HepG2 (cell line): ENCODE measurements around the gene SP9. TPM values are rescaled to one million over a fixed set of nuclear protein-coding genes. Genes with fewer than 3 reads are reported as not detected.

Experiments
- DNMT1 ChIP-seq: sonication (generic); formaldehyde crosslinking; IDR thresholded peaks from 2 replicates; pipeline ENCODE4 v1.5.1; 2020; ENCODE audit warnings: mild to moderate bottlenecking, missing genetic modification reagents
- GTF2F1 ChIP-seq: fragments of 150-350 bp; IDR thresholded peaks from 2 replicates; pipeline ENCODE4 v1.6.1; 2014; ENCODE audit warnings: low read length
- HOXA3 ChIP-seq: sonication (generic); formaldehyde crosslinking; IDR thresholded peaks from 2 replicates; pipeline ENCODE4 v1.5.0; 2020; ENCODE audit warnings: missing genetic modification reagents
- KDM2A ChIP-seq: sonication (generic); formaldehyde crosslinking; IDR thresholded peaks from 2 replicates; pipeline ENCODE4 v1.4.0; 2020; ENCODE audit warnings: low read depth, missing genetic modification reagents, borderline replicate concordance
- MEIS1 ChIP-seq: sonication (generic); formaldehyde crosslinking; IDR thresholded peaks from 2 replicates; pipeline ENCODE4 v1.9.0; 2021; ENCODE audit warnings: mild to moderate bottlenecking, missing genetic modification reagents, moderate library complexity, borderline replicate concordance
- MYNN ChIP-seq: sonication (generic); formaldehyde crosslinking; IDR thresholded peaks from 2 replicates; pipeline ENCODE4 v1.4.0; 2020; ENCODE audit warnings: mild to moderate bottlenecking, low read depth, missing genetic modification reagents
- PAF1 ChIP-seq: IDR thresholded peaks from 2 replicates; pipeline ENCODE4 v1.6.1; 2016; ENCODE audit warnings: missing genetic modification reagents, missing compliant biosample characterization
- PAWR ChIP-seq: sonication (generic); formaldehyde crosslinking; IDR thresholded peaks from 2 replicates; pipeline ENCODE4 v1.4.0; 2020; ENCODE audit warnings: missing genetic modification reagents, mild to moderate bottlenecking, borderline replicate concordance
- SOX6 ChIP-seq, 2 experiments: fragments of 450-650 bp in 1 of 2; sonication (generic) in 1 of 2; formaldehyde crosslinking in 1 of 2; IDR thresholded peaks; 2 replicates each; pipeline versions ENCODE4 v1.4.0 to v1.6.1; 2017 to 2020; ENCODE audit warnings: antibody characterized with exemption in 1 of 2, mild to moderate bottlenecking in 1 of 2, missing genetic modification reagents in 1 of 2
- TOPORS ChIP-seq: sonication (generic); formaldehyde crosslinking; IDR thresholded peaks from 2 replicates; pipeline ENCODE4 v1.8.0; 2023; ENCODE audit warnings: mild to moderate bottlenecking, missing genetic modification reagents
- ZBTB20 ChIP-seq: sonication (generic); formaldehyde crosslinking; IDR thresholded peaks from 2 replicates; pipeline ENCODE4 v1.8.1; 2023; ENCODE audit warnings: missing genetic modification reagents, low read depth, mild to moderate bottlenecking, borderline replicate concordance
- ZFY ChIP-seq: sonication (generic); formaldehyde crosslinking; IDR thresholded peaks from 2 replicates; pipeline ENCODE4 v1.4.0; 2020; ENCODE audit warnings: missing genetic modification reagents
- ZNF329 ChIP-seq: sonication (generic); formaldehyde crosslinking; IDR thresholded peaks from 2 replicates; pipeline ENCODE4 v1.9.0; 2021; ENCODE audit warnings: low read depth, mild to moderate bottlenecking, missing genetic modification reagents
- ZNF335 ChIP-seq: sonication (generic); formaldehyde crosslinking; IDR thresholded peaks from 2 replicates; pipeline ENCODE4 v1.4.0; 2020; ENCODE audit warnings: missing genetic modification reagents
- ZNF337 ChIP-seq: sonication (generic); formaldehyde crosslinking; IDR thresholded peaks from 2 replicates; pipeline ENCODE4 v1.5.1; 2020; ENCODE audit warnings: missing genetic modification reagents, low read depth, mild to moderate bottlenecking, borderline replicate concordance
- ZNF383 ChIP-seq: sonication (generic); formaldehyde crosslinking; IDR thresholded peaks from 2 replicates; pipeline ENCODE4 v1.4.0; 2020; ENCODE audit warnings: missing genetic modification reagents, mild to moderate bottlenecking, borderline replicate concordance
- ZNF550 ChIP-seq: sonication (generic); formaldehyde crosslinking; IDR thresholded peaks from 2 replicates; pipeline ENCODE4 v1.4.0; 2020; ENCODE audit warnings: mild to moderate bottlenecking, missing genetic modification reagents, borderline replicate concordance
- ZNF749 ChIP-seq: sonication (generic); formaldehyde crosslinking; IDR thresholded peaks from 2 replicates; pipeline ENCODE4 v1.8.0; 2022; ENCODE audit warnings: mild to moderate bottlenecking, missing genetic modification reagents, moderate library complexity, borderline replicate concordance
- ZNF891 ChIP-seq: sonication (generic); formaldehyde crosslinking; IDR thresholded peaks from 2 replicates; pipeline ENCODE4 v1.5.0; 2020; ENCODE audit warnings: mild to moderate bottlenecking, missing genetic modification reagents
- polyA plus RNA-seq, 8 experiments: library from polyadenylated mRNA; depleted of rRNA in 3 of 8; stranded (reverse) in 7 of 8; unstranded in 1 of 8; fragments of >200 nt; fragmentation: Illumina TruSeq in 4 of 8; extraction: Trizol in 4 of 8; gene quantifications; 2 replicates each; pipeline versions ENCODE4 v1.2.1 to v1.2.3, GENCODE V29; 2011 to 2016; ENCODE audit warnings: low read depth in 4 of 8, missing spikeins in 1 of 8, mixed read lengths in 1 of 8; ENCODE audit not compliant: insufficient read depth in 1 of 8
- total RNA-seq, 5 experiments: library from RNA; depleted of rRNA; stranded (reverse); fragments of >200 nt; fragmentation: Illumina TruSeq; extraction: Trizol; gene quantifications; 2 replicates each; pipeline ENCODE4 v1.2.3, GENCODE V29; 2016; ENCODE audit warnings: low read depth in 1 of 5
- TF ChIP-seq, protein P1 (sequence below): sonication (generic); formaldehyde crosslinking; IDR thresholded peaks from 2 replicates; pipeline ENCODE4 v1.8.1; 2023; ENCODE audit warnings: mild to moderate bottlenecking, missing genetic modification reagents
- TF ChIP-seq, protein P2 (sequence below): IDR thresholded peaks from 2 replicates; pipeline ENCODE4 v1.6.1; 2016; ENCODE audit warnings: control low read depth
- TF ChIP-seq, protein P3 (sequence below): sonication (generic); formaldehyde crosslinking; IDR thresholded peaks from 2 replicates; pipeline ENCODE4 v1.4.0; 2020; ENCODE audit warnings: mild to moderate bottlenecking, low read depth, missing genetic modification reagents
- TF ChIP-seq, protein P4 (sequence below): sonication (generic); formaldehyde crosslinking; IDR thresholded peaks from 2 replicates; pipeline ENCODE4 v1.5.0; 2020; ENCODE audit warnings: missing genetic modification reagents, mild to moderate bottlenecking, borderline replicate concordance

Gene SP9
- total and polyA plus RNA-seq, 2 of the 13 experiments (the other 11 are each of a cell fraction or from before 2014, with no cell fraction given): not detected

DNA sequence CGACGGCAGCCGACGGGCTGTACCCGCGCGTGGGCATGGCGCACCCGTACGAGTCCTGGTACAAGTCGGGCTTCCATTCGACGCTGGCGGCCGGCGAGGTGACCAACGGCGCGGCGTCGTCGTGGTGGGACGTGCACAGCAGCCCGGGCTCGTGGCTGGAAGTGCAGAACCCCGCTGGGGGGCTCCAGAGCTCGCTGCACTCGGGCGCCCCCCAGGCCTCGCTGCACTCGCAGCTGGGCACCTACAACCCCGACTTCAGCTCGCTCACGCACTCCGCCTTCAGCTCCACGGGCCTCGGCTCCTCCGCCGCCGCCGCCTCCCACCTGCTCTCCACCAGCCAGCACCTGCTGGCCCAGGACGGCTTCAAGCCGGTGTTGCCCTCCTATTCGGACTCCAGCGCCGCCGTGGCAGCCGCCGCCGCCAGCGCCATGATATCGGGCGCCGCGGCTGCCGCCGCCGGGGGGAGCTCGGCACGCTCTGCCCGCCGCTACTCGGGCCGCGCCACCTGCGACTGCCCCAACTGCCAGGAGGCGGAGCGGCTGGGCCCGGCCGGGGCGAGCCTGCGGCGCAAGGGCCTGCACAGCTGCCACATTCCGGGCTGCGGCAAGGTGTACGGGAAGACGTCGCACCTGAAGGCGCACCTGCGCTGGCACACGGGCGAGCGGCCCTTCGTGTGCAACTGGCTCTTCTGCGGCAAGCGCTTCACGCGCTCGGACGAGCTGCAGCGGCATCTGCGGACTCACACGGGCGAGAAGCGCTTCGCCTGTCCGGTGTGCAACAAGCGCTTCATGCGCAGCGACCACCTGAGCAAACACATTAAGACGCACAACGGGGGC, 2.0 kb downstream of the SP9 start (continued):
- TF ChIP-seq, protein P1, sequence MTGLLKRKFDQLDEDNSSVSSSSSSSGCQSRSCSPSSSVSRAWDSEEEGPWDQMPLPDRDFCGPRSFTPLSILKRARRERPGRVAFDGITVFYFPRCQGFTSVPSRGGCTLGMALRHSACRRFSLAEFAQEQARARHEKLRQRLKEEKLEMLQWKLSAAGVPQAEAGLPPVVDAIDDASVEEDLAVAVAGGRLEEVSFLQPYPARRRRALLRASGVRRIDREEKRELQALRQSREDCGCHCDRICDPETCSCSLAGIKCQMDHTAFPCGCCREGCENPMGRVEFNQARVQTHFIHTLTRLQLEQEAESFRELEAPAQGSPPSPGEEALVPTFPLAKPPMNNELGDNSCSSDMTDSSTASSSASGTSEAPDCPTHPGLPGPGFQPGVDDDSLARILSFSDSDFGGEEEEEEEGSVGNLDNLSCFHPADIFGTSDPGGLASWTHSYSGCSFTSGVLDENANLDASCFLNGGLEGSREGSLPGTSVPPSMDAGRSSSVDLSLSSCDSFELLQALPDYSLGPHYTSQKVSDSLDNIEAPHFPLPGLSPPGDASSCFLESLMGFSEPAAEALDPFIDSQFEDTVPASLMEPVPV: no peak; the same call in 1 of the 2 replicates
- TF ChIP-seq PAWR (CRISPR knock-in tag) (no peak), ZNF891 (CRISPR knock-in tag) (no peak), ZNF337 (no peak), ZNF335 (CRISPR knock-in tag) (no peak), TOPORS (CRISPR knock-in tag) (0 out of 2 replicates have a peak, but pooled peaks have one; percentile 49), ZFY (CRISPR knock-in tag) (peak; percentile 85), SOX6 (IDR thresholded peaks at IDR 0.05) (no peak), SOX6 (CRISPR knock-in tag; IDR thresholded peaks at IDR 0.05) (no peak), ZNF749 (CRISPR knock-in tag) (no peak; the same call in none of the 2 replicates), MEIS1 (0 out of 2 replicates have a peak, but pooled peaks have one; percentile 45), ZNF329 (CRISPR knock-in tag) (no peak), ZNF550 (no peak), DNMT1 (CRISPR knock-in tag) (no peak), PAF1 (CRISPR knock-in tag) (no peak), ZNF383 (CRISPR knock-in tag) (no peak), ZBTB20 (CRISPR knock-in tag) (no peak), MYNN (CRISPR knock-in tag) (no peak), HOXA3 (CRISPR knock-in tag) (peak; percentile 59; the same call in 1 of the 2 replicates), GTF2F1 (no peak), KDM2A (CRISPR knock-in tag) (peak; percentile 37; the same call in 1 of the 2 replicates)
- TF ChIP-seq, protein P2, sequence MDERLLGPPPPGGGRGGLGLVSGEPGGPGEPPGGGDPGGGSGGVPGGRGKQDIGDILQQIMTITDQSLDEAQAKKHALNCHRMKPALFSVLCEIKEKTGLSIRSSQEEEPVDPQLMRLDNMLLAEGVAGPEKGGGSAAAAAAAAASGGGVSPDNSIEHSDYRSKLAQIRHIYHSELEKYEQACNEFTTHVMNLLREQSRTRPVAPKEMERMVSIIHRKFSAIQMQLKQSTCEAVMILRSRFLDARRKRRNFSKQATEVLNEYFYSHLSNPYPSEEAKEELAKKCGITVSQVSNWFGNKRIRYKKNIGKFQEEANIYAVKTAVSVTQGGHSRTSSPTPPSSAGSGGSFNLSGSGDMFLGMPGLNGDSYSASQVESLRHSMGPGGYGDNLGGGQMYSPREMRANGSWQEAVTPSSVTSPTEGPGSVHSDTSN (CRISPR knock-in tag): no peak
- TF ChIP-seq, protein P3, sequence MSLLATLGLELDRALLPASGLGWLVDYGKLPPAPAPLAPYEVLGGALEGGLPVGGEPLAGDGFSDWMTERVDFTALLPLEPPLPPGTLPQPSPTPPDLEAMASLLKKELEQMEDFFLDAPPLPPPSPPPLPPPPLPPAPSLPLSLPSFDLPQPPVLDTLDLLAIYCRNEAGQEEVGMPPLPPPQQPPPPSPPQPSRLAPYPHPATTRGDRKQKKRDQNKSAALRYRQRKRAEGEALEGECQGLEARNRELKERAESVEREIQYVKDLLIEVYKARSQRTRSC (CRISPR knock-in tag): no peak
- TF ChIP-seq, protein P4, sequence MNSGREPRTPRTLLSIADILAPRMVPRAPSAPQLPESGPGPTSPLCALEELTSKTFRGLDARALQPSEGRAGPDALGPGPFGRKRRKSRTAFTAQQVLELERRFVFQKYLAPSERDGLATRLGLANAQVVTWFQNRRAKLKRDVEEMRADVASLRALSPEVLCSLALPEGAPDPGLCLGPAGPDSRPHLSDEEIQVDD (CRISPR knock-in tag): no peak
